GM23248 (cell line): Measurements from ENCODE around the gene SLIT3.

ENCODE experiments used
- EZH2 ChIP-seq: fragments of 200-600 bp; sonication (generic); IDR thresholded peaks from 2 replicates; pipeline ENCODE4 v1.6.1; 2018; ENCODE audit warnings: antibody characterized with exemption, mild to moderate bottlenecking; ENCODE audit not compliant: insufficient read depth, poor library complexity, severe bottlenecking
- EZH2phosphoT487 ChIP-seq: fragments of 200-600 bp; sonication (generic); IDR thresholded peaks from 2 replicates; pipeline ENCODE4 v1.6.1; 2018; ENCODE audit warnings: antibody characterized with exemption, moderate library complexity, mild to moderate bottlenecking, low read depth; ENCODE audit not compliant: insufficient read depth

- TF ChIP-seq EZH2 = no peak
- TF ChIP-seq EZH2phosphoT487 = no peak
These were observed 212.8 kb downstream of the SLIT3 start for GRCh38 chr5:169088028-169088725.
